ENCODE data around the gene MAPK4.

The MAPK4 gene

GRCh38 chr18:50614838-50615237, 55.0 kb downstream of the MAPK4 start:
- no peak for DNase-seq (ENCODE audit: low spot score)

GRCh38 chr18:50616484-50617048, 56.7 kb downstream of the MAPK4 start:
- peaks cover 6% of the 10 kb centered on the region for H3K4me1 ChIP-seq (ENCODE audit: insufficient read depth, poor library complexity, severe bottlenecking)
- no peaks in the 10 kb centered on the region for H3K9me3 ChIP-seq (ENCODE audit: severe bottlenecking)
- H3K36me3 ChIP-seq (ENCODE audit: low read depth) = no peaks in the 10 kb centered on the region
- no peak overlapping the region for H3K4me3 ChIP-seq (ENCODE audit: severe bottlenecking)
- ATAC-seq (ENCODE audit: low read depth) (no peak), DNase-seq (ENCODE audit: low spot score) (no peak)
- TF ChIP-seq CTCF (IDR thresholded peaks at IDR 0.05; ENCODE audit: poor library complexity, severe bottlenecking) = no peak
- H3K27me3 ChIP-seq (ENCODE audit: insufficient read depth, poor library complexity, severe bottlenecking) = no peaks in the 10 kb centered on the region
- H3K27ac ChIP-seq (ENCODE audit: poor library complexity, severe bottlenecking) = no peak overlapping the region

More at GRCh38 chr18:50614838-50615237, 55.0 kb downstream of the MAPK4 start:
- Histone ChIP-seq H3K27ac (ENCODE audit: poor library complexity, severe bottlenecking) (peak overlapping the region; percentile 49), H3K27me3 (ENCODE audit: insufficient read depth, poor library complexity, severe bottlenecking) (no peaks in the 10 kb centered on the region), H3K9me3 (ENCODE audit: severe bottlenecking) (no peaks in the 10 kb centered on the region), H3K36me3 (ENCODE audit: low read depth) (no peaks in the 10 kb centered on the region), H3K4me3 (ENCODE audit: severe bottlenecking) (no peak overlapping the region), H3K4me1 (ENCODE audit: insufficient read depth, poor library complexity, severe bottlenecking) (peaks cover 9% of the 10 kb centered on the region)
- TF ChIP-seq CTCF (IDR thresholded peaks at IDR 0.05; ENCODE audit: poor library complexity, severe bottlenecking) = no peak
- ATAC-seq (ENCODE audit: low read depth) = peak; percentile 96

GRCh38 chr18:50619861-50620275, 60.0 kb downstream of the MAPK4 start:
- DNase-seq (ENCODE audit: low spot score) = no peak
- Histone ChIP-seq H3K27me3 (ENCODE audit: insufficient read depth, poor library complexity, severe bottlenecking) (no peaks in the 10 kb centered on the region), H3K27ac (ENCODE audit: poor library complexity, severe bottlenecking) (no peak overlapping the region), H3K36me3 (ENCODE audit: low read depth) (no peaks in the 10 kb centered on the region), H3K4me3 (ENCODE audit: severe bottlenecking) (no peak overlapping the region), H3K9me3 (ENCODE audit: severe bottlenecking) (no peaks in the 10 kb centered on the region), H3K4me1 (ENCODE audit: insufficient read depth, poor library complexity, severe bottlenecking) (peaks cover 3% of the 10 kb centered on the region)
- TF ChIP-seq CTCF (IDR thresholded peaks at IDR 0.05; ENCODE audit: poor library complexity, severe bottlenecking) = no peak
- ATAC-seq (ENCODE audit: low read depth) = no peak

GRCh38 chr18:50620319-50620718, 60.4 kb downstream of the MAPK4 start:
- no peaks in the 10 kb centered on the region for H3K36me3 ChIP-seq (ENCODE audit: low read depth)

More at GRCh38 chr18:50620319-50620718, 60.4 kb downstream of the MAPK4 start:
- Histone ChIP-seq H3K27me3 (ENCODE audit: insufficient read depth, poor library complexity, severe bottlenecking) (no peaks in the 10 kb centered on the region), H3K4me1 (ENCODE audit: insufficient read depth, poor library complexity, severe bottlenecking) (no peaks in the 10 kb centered on the region), H3K9me3 (ENCODE audit: severe bottlenecking) (no peaks in the 10 kb centered on the region), H3K4me3 (ENCODE audit: severe bottlenecking) (no peak overlapping the region), H3K27ac (ENCODE audit: poor library complexity, severe bottlenecking) (no peak overlapping the region)
- no peak for TF ChIP-seq CTCF (IDR thresholded peaks at IDR 0.05; ENCODE audit: poor library complexity, severe bottlenecking)
- DNase-seq (ENCODE audit: low spot score) (no peak), ATAC-seq (ENCODE audit: low read depth) (no peak)

All from RWPE2 (cell line).